Astrocyte (in vitro differentiated cells and primary cell): Measurements from ENCODE around the gene DIP2C. TPM values are rescaled to one million over a fixed set of nuclear protein-coding genes. Genes with fewer than 3 reads are reported as not detected.

ENCODE experiments used
- DNase-seq: peaks from one replicate; pipeline ENCODE4 v3.0.0-alpha.2; 2010; ENCODE audit warnings: low read depth
- FAIRE-seq: peaks from 2 replicates; lab custom pipeline; 2011; peaks lifted over from hg19 to GRCh38; lab: Jason Lieb, UNC
- H2AFZ ChIP-seq: 2 replicates; pipeline ENCODE4 v1.6.0; 2012; ENCODE audit warnings: low read depth, low read length, inconsistent platforms
- H3K27ac ChIP-seq: 2 replicates; pipeline ENCODE4 v1.5.1; 2011; ENCODE audit warnings: low read depth, low read length, inconsistent platforms
- H3K27me3 ChIP-seq: 2 replicates; pipeline ENCODE4 v1.6.0; 2011; ENCODE audit warnings: low read length, inconsistent platforms; ENCODE audit not compliant: insufficient read depth
- H3K36me3 ChIP-seq: 2 replicates; pipeline ENCODE4 v1.5.1; 2011; ENCODE audit warnings: low read length, inconsistent platforms; ENCODE audit not compliant: insufficient read depth
- H3K4me1 ChIP-seq: 2 replicates; pipeline ENCODE4 v1.5.1; 2011; ENCODE audit warnings: low read length, inconsistent platforms; ENCODE audit not compliant: insufficient read depth
- H3K4me2 ChIP-seq: 2 replicates; pipeline ENCODE4 v1.6.0; 2012; ENCODE audit warnings: low read length, inconsistent platforms
- H3K4me3 ChIP-seq: 2 replicates; pipeline ENCODE4 v1.5.1; 2011; ENCODE audit warnings: low read depth, mild to moderate bottlenecking, low read length, inconsistent platforms; ENCODE audit not compliant: insufficient read depth
- H3K79me2 ChIP-seq: 2 replicates; pipeline ENCODE4 v1.6.0; 2012; ENCODE audit warnings: mild to moderate bottlenecking, low read length, inconsistent platforms; ENCODE audit not compliant: insufficient read depth
- H3K9ac ChIP-seq: 2 replicates; pipeline ENCODE4 v1.6.0; 2012; ENCODE audit warnings: mild to moderate bottlenecking, low read length, inconsistent platforms
- H3K9me3 ChIP-seq: 2 replicates; pipeline ENCODE4 v1.5.1; 2012; ENCODE audit warnings: low read depth, mild to moderate bottlenecking, low read length, inconsistent platforms; ENCODE audit not compliant: insufficient read depth
- H4K20me1 ChIP-seq: 2 replicates; pipeline ENCODE4 v1.6.0; 2012; ENCODE audit warnings: low read length, inconsistent platforms; ENCODE audit not compliant: insufficient read depth
- H3K27ac Mint-ChIP-seq: one replicate; pipeline ENCODE4 v1.8.0; 2021; ENCODE audit warnings: mild to moderate bottlenecking, mixed read lengths; ENCODE audit not compliant: unreplicated experiment
- H3K27me3 Mint-ChIP-seq: one replicate; pipeline ENCODE4 v1.8.0; 2021; ENCODE audit warnings: low read depth, mixed read lengths; ENCODE audit not compliant: unreplicated experiment
- H3K36me3 Mint-ChIP-seq: one replicate; pipeline ENCODE4 v1.8.0; 2021; ENCODE audit warnings: low read depth, mixed read lengths; ENCODE audit not compliant: unreplicated experiment
- H3K4me1 Mint-ChIP-seq: one replicate; pipeline ENCODE4 v1.8.0; 2021; ENCODE audit warnings: low read depth, mixed read lengths; ENCODE audit not compliant: unreplicated experiment
- H3K4me3 Mint-ChIP-seq: one replicate; pipeline ENCODE4 v1.8.0; 2021; ENCODE audit warnings: mild to moderate bottlenecking, moderate library complexity, mixed read lengths; ENCODE audit not compliant: unreplicated experiment
- H3K9me3 Mint-ChIP-seq: one replicate; pipeline ENCODE4 v1.8.0; 2021; ENCODE audit warnings: mild to moderate bottlenecking, mixed read lengths; ENCODE audit not compliant: unreplicated experiment
- CTCF ChIP-seq: IDR thresholded peaks from 2 replicates; pipeline ENCODE4 v1.5.1; 2011; ENCODE audit warnings: low read depth, mild to moderate bottlenecking, inconsistent platforms, low read length, moderate library complexity; ENCODE audit not compliant: insufficient read depth
- EZH2 ChIP-seq: IDR thresholded peaks from 2 replicates; pipeline ENCODE4 v1.6.1; 2012; ENCODE audit warnings: mild to moderate bottlenecking, low read length, inconsistent platforms; ENCODE audit not compliant: insufficient read depth
- total RNA-seq: library from RNA; stranded (reverse); gene quantifications from 2 replicates; pipeline ENCODE4 v1.2.1, GENCODE V29; 2021

The DIP2C gene
- total RNA-seq, 1 donor from 2014 or later: 27.3 TPM

- peaks cover 25% of the 10 kb centered on the region for H3K4me1 Mint-ChIP-seq
- Histone ChIP-seq H3K4me1 (no peaks in the 10 kb centered on the region), H2AFZ (no peak overlapping the region), H3K4me2 (no peak overlapping the region), H3K79me2 (peaks cover 62% of the 10 kb centered on the region), H3K27ac (no peak overlapping the region), H3K27me3 (no peaks in the 10 kb centered on the region), H3K9me3 (no peaks in the 10 kb centered on the region), H3K4me3 (no peak overlapping the region), H4K20me1 (peaks cover 81% of the 10 kb centered on the region), H3K36me3 (no peaks in the 10 kb centered on the region), H3K9ac (no peak overlapping the region)
- no peak overlapping the region for H3K27ac Mint-ChIP-seq
- H3K36me3 Mint-ChIP-seq: peaks cover 11% of the 10 kb centered on the region
- DNase-seq (no peak), FAIRE-seq (no peak)
- TF ChIP-seq EZH2 (no peak), CTCF (no peak)
- H3K4me3 Mint-ChIP-seq: no peak overlapping the region
- H3K27me3 Mint-ChIP-seq: no peaks in the 10 kb centered on the region
- H3K9me3 Mint-ChIP-seq: no peaks in the 10 kb centered on the region
These were observed 169.6 kb downstream of the DIP2C start for GRCh38 chr10:519716-520401.

- TF ChIP-seq EZH2 (no peak), CTCF (no peak)
- Histone ChIP-seq H3K4me3 (no peak overlapping the region), H3K36me3 (no peaks in the 10 kb centered on the region), H4K20me1 (peaks cover 82% of the 10 kb centered on the region), H3K9me3 (no peaks in the 10 kb centered on the region), H3K79me2 (peaks cover 62% of the 10 kb centered on the region), H3K4me1 (no peaks in the 10 kb centered on the region), H3K27ac (no peak overlapping the region), H3K4me2 (no peak overlapping the region), H3K27me3 (no peaks in the 10 kb centered on the region), H3K9ac (no peak overlapping the region), H2AFZ (no peak overlapping the region)
- Mint-ChIP-seq H3K9me3 (no peaks in the 10 kb centered on the region), H3K36me3 (peaks cover 11% of the 10 kb centered on the region), H3K27ac (no peak overlapping the region), H3K27me3 (no peaks in the 10 kb centered on the region), H3K4me3 (no peak overlapping the region), H3K4me1 (peaks cover 23% of the 10 kb centered on the region)
- FAIRE-seq: no peak
- no peak for DNase-seq
These were observed 170.3 kb downstream of the DIP2C start for GRCh38 chr10:519055-519715.
